GM12872 (cell line): ENCODE measurements around the gene TAAR6.

Experiments
- TF ChIP-seq, protein P1 (sequence below): IDR thresholded peaks from 3 replicates; pipeline ENCODE4 v1.5.1; 2011; ENCODE audit warnings: low read depth, mild to moderate bottlenecking, low read length, moderate library complexity; ENCODE audit not compliant: insufficient read depth

The TAAR6 gene

DNA sequence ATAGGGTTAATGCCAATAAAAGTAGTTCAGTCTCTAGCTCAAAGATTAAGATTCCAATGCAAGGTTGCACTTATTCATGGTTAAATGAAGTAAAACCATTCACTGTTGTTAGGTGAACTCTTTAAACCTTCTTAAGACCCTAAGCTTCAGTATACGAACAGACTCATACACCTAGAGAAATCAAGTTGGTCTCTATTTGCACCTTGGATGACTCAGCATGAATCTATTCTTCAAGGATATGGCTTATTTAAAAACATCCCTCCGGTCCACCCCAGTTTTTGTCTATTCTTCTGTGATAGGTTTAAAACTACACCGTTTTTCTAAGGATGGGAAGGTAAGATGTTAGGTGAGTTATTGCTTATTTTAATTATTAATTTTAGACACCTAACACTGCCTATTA is 33.0 kb upstream of the TAAR6 start:
- TF ChIP-seq, protein P1, sequence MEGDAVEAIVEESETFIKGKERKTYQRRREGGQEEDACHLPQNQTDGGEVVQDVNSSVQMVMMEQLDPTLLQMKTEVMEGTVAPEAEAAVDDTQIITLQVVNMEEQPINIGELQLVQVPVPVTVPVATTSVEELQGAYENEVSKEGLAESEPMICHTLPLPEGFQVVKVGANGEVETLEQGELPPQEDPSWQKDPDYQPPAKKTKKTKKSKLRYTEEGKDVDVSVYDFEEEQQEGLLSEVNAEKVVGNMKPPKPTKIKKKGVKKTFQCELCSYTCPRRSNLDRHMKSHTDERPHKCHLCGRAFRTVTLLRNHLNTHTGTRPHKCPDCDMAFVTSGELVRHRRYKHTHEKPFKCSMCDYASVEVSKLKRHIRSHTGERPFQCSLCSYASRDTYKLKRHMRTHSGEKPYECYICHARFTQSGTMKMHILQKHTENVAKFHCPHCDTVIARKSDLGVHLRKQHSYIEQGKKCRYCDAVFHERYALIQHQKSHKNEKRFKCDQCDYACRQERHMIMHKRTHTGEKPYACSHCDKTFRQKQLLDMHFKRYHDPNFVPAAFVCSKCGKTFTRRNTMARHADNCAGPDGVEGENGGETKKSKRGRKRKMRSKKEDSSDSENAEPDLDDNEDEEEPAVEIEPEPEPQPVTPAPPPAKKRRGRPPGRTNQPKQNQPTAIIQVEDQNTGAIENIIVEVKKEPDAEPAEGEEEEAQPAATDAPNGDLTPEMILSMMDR: no peak

DNA sequence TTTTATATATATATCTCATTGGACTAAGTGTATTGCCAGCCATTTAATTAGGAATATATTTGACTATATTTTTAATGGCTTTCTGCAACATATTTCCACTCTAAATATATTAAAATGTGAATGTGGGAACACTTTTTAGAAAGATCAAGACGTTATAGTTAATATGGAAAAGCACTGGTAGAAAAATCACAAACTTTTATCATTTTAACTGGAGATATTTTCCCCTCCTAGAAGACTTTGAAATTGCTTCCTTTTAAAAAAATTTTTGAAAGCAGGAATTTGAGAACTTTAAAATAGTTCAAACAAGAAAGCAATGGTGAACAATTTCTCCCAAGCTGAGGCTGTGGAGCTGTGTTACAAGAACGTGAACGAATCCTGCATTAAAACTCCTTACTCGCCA is 32.1 kb upstream of the TAAR6 start, which contains the start of gene TAAR9:
TSS of gene TAAR9 (plus strand) at position 301 of the 400 bp plus-strand sequence. CDS start at position 314, 13 bp downstream.
- TF ChIP-seq, protein P1: no peak

DNA sequence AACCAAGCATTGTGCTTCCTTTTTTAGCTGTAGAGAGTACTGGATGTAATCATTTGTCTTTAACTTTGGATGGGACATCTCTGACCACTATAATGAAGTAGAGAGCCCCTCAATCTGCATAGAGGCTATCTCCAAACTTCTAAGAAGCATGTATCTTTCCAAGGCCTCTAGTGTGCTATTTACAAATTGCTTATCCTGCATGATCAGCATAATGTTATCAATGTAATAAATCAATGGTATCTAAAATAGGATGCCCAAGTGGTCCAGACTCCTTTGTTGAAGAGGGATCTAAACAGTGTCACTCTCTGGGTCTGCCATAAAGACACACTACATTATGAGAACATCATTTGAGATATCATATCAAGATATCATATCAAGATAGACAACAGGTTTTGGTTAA is 25.3 kb upstream of the TAAR6 start:
- TF ChIP-seq, protein P1: no peak

DNA sequence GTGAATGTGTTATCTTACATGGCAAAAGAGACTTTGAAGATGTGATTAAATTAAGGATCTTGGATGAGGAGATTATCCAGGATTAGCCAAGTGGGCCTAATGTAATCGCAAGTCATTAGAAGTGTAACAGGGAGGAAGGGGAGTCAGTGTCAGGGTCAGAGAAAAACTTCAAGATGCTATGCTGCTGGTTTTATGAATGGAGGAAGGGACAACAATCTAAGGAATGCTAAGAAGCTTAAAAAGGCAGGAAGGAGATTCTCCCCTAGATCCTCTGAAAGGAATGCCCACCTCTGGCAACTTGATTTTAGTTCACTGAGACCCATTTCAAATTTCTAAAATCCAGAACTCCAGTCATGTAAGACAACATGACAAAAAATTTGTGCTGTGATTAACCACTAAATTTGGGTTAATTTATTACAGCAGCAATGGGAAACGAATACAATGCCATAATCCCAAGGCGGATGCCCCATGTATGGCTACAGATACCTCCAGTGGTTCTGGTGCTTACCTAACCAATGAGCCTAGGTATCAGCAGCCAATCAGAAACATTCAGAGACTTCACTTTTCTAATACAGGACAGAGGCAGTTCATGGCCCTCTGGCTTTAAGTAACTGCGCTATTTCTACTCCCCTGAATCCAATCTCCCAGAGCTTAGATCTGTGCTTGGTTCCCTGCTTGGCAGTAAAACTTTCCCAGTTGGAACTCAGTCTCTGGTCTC is 21.2 kb upstream of the TAAR6 start:
- TF ChIP-seq, protein P1: no peak

DNA sequence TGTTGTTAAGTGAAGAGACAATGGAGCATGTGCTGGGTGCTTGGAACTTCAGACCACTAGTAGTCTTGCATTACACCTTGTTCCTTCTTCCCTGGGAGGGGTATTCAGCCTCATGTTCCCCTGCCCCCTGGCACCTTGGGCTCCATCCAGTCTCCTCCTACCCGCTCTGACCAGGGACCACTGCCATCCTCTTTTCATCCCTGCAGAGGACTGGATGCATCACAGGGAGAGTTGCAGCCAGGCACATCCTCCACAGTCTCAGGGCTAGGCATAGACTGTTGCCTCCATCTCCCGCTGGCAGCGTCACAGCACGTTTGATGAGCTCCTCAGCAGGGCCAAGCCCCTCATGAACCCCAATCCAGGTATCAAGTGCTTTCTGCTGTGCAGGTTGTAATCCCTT is 18.9 kb upstream of the TAAR6 start:
- TF ChIP-seq, protein P1: no peak

DNA sequence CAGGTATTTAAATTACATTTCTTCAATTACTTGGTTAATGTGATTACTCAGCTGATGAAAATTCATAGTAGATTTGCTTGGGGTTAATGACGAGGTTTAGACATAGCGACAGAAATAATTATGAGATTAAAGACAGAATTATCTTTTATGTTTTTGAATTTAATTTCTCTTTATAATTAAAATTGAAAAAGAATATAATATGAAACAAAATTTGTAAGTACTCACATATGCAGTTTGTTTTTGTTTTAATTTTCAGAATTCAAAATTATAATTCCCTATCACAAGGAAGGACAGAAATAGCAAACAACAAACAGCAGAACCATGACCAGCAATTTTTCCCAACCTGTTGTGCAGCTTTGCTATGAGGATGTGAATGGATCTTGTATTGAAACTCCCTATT is 17.8 kb upstream of the TAAR6 start, which contains the start of gene TAAR8:
TSS of gene TAAR8 (plus strand) at position 301 of the 400 bp plus-strand sequence. CDS start at position 322, 21 bp downstream.
- TF ChIP-seq, protein P1: no peak

DNA sequence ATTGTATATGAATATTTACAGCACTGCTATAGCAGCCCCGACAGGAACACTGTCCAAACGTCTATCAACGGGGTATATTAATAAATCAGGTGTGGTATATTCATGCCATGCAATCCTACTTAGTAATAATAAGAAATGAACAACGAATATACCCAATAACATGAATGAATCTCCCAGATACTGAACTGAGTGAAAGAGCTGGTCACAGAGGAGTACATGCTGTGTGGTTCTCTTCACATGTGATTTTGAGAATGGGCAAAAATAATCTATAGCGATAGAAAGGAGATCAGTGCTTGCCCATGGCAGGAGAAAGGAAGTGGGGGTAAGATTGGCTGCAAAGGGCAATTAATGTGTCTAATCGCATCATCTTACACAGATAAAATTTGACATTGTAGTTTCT is 3.7 kb upstream of the TAAR6 start:
- TF ChIP-seq, protein P1: no peak
